ENCODE measurements around the gene ANKS1B.

The ANKS1B gene

DNA sequence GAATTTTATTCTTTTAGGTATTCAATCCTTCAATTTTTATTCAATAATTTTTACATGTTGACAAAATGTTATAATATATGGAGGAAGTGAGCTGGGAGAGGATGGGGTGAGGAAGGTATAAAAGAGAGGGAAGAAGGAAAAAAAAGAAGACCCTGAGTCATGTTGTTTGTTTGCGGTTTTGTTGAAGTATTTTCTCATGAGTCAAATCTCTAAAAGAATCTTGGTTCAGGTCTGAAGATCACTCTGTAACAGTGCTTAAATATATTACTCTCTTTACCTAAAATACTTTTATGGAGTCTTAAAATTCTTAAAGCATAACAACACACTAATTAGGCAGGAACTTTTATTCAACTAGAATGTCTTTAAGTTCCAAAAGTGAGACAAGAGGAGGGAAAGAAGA is 826.8 kb downstream of the ANKS1B start:
- DNase-seq (ENCODE audit: low spot score in 2 of 2) (no peak), ATAC-seq (ENCODE audit: low read depth) (no peak)
- no peak overlapping the region for H3K4me3 Mint-ChIP-seq

DNA sequence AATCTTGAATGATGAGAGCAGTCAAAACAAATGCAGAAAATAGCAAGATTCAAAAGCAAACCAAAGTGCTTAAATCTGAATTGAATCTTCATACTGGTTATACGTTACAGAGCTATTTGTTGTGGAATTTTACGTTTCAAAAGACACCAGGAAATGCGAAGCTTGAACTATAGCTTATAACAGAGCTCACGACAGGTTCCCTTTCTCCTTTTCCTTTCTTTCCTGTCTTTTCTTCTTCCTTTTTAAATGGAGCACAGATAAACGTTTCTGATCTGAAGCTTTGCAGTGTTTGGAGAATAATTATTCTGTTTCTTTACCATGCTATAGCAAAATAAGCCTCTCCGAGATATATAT is 829.8 kb downstream of the ANKS1B start:
- Mint-ChIP-seq H3K9me3 (peaks cover 2% of the 10 kb centered on the region), H3K27ac (no peak overlapping the region), H3K4me3 (no peak overlapping the region), H3K36me3 (no peaks in the 10 kb centered on the region), H3K4me1 (no peaks in the 10 kb centered on the region), H3K27me3 (peaks cover 2% of the 10 kb centered on the region)
- DNase-seq (ENCODE audit: low spot score in 2 of 2) = no peak
- no peak for ATAC-seq (ENCODE audit: low read depth)

More for the DNA sequence above, 826.8 kb downstream of the ANKS1B start:
- H3K4me1 Mint-ChIP-seq = no peaks in the 10 kb centered on the region
- no peaks in the 10 kb centered on the region for H3K27me3 Mint-ChIP-seq
- H3K27ac Mint-ChIP-seq = no peak overlapping the region
- no peaks in the 10 kb centered on the region for H3K36me3 Mint-ChIP-seq
- peaks cover 2% of the 10 kb centered on the region for H3K9me3 Mint-ChIP-seq

DNA sequence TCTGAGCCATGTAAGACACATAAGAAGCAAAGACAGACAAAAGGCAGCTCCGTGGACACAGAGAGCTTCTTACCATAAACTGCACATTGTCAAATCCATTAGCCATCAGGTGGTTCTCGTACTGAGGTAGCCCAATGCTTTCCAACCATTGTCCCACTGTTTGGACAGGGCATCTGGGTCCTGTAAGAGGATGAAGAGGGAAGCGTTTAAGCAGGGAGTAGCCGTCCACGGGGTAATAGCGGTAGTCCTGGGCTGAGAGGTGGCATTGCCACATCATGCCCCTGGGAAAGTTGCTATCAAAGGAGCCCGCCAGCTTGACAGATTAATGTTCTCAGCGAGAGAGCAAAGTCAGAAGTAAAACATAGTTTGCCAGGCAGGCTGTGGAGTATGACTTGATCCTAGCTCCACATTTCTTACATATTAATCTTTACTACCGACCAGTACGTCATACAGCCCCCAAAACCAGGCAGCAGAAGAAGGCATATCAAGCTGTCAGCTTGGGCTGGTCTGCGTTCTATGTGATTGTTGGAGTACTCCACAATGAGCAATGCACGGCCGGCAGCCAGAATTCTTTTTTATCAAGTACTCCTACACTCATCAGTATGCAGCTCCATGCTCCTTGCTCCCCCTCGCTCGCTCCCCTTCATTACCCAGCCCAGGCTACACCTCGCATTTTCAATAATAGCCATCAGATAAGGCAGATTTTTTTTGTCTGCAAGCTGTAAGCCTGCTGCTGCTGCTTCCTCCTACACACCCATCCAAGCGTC is 830.3 kb downstream of the ANKS1B start:
- H3K36me3 Mint-ChIP-seq = no peaks in the 10 kb centered on the region
- H3K27ac Mint-ChIP-seq = no peak overlapping the region
- H3K9me3 Mint-ChIP-seq = peaks cover 2% of the 10 kb centered on the region
- H3K27me3 Mint-ChIP-seq = peaks cover 2% of the 10 kb centered on the region
- ATAC-seq (ENCODE audit: low read depth) (no peak), DNase-seq (ENCODE audit: low spot score in 2 of 2) (no peak)
- no peak overlapping the region for H3K4me3 Mint-ChIP-seq
- no peaks in the 10 kb centered on the region for H3K4me1 Mint-ChIP-seq

DNA sequence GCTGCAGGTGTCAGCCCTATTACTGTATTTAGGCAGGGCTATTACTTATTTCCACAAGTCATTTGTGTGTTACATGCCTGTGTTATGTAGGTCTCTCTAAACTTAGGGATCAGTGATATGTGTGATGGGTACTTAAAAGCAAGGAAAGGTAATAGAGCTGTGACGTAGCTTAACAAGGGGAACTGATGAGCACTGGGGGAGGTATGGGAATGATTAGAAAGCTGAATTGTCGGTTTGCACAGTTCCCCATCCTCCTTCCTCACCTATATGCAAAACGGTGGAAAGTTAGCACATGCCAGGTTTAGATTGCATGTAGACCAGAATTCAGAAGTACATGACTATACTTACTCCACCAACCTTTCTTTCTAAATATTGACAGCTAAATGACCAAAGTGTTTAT is 831.4 kb downstream of the ANKS1B start:
- H3K27me3 Mint-ChIP-seq = peaks cover 2% of the 10 kb centered on the region
- H3K27ac Mint-ChIP-seq = no peak overlapping the region
- no peak overlapping the region for H3K4me3 Mint-ChIP-seq
- ATAC-seq (ENCODE audit: low read depth) (no peak), DNase-seq (ENCODE audit: low spot score in 2 of 2) (no peak)
- peaks cover 2% of the 10 kb centered on the region for H3K9me3 Mint-ChIP-seq
- H3K4me1 Mint-ChIP-seq = no peaks in the 10 kb centered on the region
- H3K36me3 Mint-ChIP-seq = no peaks in the 10 kb centered on the region

DNA sequence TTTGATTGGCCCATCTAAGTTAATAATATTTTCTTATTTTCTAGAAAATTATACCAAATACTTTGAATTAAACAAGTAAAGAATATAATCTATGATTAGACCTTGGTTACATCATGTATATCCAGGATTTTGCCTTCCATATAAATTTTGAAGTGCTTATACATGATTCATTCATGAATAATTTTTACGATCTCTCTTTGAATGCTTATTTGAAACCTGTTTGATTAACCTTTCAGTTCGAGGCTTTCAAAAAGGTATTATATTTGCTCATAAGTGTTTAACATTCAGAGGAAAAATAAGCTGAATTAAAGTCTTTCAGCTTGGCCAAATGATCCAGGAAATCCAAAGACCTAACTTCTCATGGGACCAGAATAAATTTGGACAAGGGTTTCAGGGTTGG is 832.4 kb downstream of the ANKS1B start:
- Mint-ChIP-seq H3K27me3 (peaks cover 2% of the 10 kb centered on the region), H3K36me3 (no peaks in the 10 kb centered on the region), H3K4me1 (no peaks in the 10 kb centered on the region), H3K4me3 (no peak overlapping the region), H3K27ac (no peak overlapping the region), H3K9me3 (peaks cover 2% of the 10 kb centered on the region)
- DNase-seq (ENCODE audit: low spot score in 2 of 2) (no peak), ATAC-seq (ENCODE audit: low read depth) (no peak)

DNA sequence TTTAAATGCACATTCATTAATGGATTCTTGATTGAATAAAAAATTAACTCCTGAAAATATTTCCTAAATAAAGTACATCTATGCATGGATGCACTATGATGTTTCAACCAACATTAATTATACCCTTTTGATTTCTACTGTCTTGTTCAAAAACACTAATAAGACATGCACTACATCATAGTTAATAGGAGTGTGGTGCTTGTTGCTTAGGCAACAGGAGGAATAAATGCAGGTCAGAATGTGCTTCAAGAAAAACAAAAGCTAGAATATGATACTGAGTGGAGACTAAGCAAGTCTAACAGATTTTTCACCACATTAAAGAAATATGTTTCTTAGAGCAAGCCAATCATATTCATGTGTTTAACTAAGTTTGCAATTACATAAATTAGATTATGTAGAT is 833.0 kb downstream of the ANKS1B start:
- Mint-ChIP-seq H3K9me3 (peaks cover 2% of the 10 kb centered on the region), H3K27me3 (peaks cover 2% of the 10 kb centered on the region), H3K4me3 (no peak overlapping the region), H3K36me3 (no peaks in the 10 kb centered on the region), H3K27ac (no peak overlapping the region), H3K4me1 (no peaks in the 10 kb centered on the region)
- ATAC-seq (ENCODE audit: low read depth) = no peak
- no peak for DNase-seq (ENCODE audit: low spot score in 2 of 2)

DNA sequence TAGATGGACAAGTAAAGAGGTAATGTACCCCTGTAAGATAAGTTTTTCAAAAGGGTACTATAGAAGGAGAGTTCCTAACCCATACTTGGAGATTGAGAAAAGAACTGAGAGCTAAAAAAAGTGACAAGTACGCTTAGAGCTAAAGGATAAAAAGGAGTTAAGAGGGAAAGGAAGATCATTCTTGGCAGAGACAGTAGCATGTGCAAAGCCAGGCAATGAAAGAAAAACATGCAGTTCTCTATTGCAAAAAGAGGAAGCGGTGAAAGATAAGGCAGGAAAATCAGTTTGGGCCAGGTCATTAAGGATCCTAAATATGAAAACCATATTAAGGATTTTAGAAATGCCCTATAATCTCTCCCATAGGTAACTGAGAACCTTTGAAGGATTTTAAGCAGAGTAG is 837.6 kb downstream of the ANKS1B start:
- Mint-ChIP-seq H3K27me3 (peaks cover 4% of the 10 kb centered on the region), H3K27ac (no peak overlapping the region), H3K36me3 (no peaks in the 10 kb centered on the region), H3K4me3 (no peak overlapping the region), H3K4me1 (no peaks in the 10 kb centered on the region), H3K9me3 (peaks cover 6% of the 10 kb centered on the region)
- DNase-seq (ENCODE audit: low spot score in 2 of 2) = no peak
- ATAC-seq (ENCODE audit: low read depth) = no peak

DNA sequence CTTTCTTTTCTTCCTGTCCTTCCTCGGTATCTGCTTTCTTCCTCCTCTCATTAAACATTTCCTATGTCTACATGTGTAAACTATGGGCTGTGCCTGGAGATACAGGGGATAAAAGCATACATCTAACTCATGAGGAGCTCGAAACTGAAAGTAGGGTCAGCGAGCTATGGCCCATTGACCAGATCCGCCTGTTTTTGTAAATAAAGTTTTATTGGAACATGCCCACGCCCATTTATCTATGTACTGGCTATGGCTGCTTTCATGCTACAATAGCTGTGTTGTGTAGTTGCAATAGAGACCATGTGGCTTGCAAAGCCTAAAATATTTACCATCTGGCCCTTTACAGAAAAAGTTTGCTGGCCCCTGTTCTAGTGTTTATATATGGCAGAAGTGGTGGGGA is 838.0 kb downstream of the ANKS1B start:
- no peak overlapping the region for H3K4me3 Mint-ChIP-seq
- no peak for DNase-seq (ENCODE audit: low spot score in 2 of 2)
- no peak for ATAC-seq (ENCODE audit: low read depth)
- peaks cover 4% of the 10 kb centered on the region for H3K27me3 Mint-ChIP-seq
- no peak overlapping the region for H3K27ac Mint-ChIP-seq
- peaks cover 8% of the 10 kb centered on the region for H3K9me3 Mint-ChIP-seq
- no peaks in the 10 kb centered on the region for H3K36me3 Mint-ChIP-seq
- no peaks in the 10 kb centered on the region for H3K4me1 Mint-ChIP-seq

DNA sequence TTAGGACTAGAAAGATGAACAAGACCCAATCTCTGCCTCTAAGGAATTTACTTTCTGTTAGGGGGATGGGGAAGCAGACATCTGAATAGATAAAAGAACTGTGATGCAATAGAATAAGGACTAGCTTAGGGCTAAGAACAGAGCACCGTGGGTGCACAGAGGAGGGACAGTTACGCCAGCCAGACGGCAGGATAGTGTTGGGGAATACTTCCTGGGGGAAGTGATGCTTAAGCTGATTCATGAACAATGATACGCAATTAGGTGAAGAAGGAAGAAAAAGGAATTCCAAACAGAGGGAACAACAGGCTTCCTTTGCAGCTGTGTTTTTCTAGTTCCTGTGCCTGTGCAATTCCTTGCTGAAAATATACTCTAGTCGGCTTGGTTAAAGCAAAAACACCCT is 838.6 kb downstream of the ANKS1B start:
- Mint-ChIP-seq H3K36me3 (no peaks in the 10 kb centered on the region), H3K27me3 (peaks cover 4% of the 10 kb centered on the region), H3K4me3 (no peak overlapping the region), H3K4me1 (no peaks in the 10 kb centered on the region), H3K27ac (no peak overlapping the region), H3K9me3 (peaks cover 8% of the 10 kb centered on the region)
- no peak for ATAC-seq (ENCODE audit: low read depth)
- DNase-seq (ENCODE audit: low spot score in 2 of 2) = no peak

DNA sequence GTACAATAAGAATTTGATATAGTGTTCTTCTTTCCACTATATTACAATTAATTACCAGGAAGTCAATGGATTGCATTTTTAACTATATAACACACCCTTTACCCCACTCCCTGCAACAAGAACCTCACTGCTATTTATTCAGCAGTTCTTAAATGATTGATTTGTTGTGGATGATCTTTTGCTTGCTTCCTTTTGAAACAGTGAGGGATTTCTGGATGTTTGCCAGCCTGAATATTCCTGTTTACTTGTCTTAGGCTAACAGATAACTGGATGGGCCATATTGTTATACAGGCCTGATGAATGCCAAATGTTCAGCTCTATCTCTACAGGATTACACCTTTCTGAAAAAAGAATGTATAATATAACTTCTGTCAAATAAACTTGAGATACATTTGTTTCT is 842.1 kb downstream of the ANKS1B start:
- Mint-ChIP-seq H3K4me1 (no peaks in the 10 kb centered on the region), H3K36me3 (no peaks in the 10 kb centered on the region), H3K27me3 (peaks cover 3% of the 10 kb centered on the region), H3K9me3 (peaks cover 15% of the 10 kb centered on the region), H3K4me3 (no peak overlapping the region), H3K27ac (no peak overlapping the region)
- DNase-seq (ENCODE audit: low spot score in 2 of 2) (no peak), ATAC-seq (ENCODE audit: low read depth) (no peak)

DNA sequence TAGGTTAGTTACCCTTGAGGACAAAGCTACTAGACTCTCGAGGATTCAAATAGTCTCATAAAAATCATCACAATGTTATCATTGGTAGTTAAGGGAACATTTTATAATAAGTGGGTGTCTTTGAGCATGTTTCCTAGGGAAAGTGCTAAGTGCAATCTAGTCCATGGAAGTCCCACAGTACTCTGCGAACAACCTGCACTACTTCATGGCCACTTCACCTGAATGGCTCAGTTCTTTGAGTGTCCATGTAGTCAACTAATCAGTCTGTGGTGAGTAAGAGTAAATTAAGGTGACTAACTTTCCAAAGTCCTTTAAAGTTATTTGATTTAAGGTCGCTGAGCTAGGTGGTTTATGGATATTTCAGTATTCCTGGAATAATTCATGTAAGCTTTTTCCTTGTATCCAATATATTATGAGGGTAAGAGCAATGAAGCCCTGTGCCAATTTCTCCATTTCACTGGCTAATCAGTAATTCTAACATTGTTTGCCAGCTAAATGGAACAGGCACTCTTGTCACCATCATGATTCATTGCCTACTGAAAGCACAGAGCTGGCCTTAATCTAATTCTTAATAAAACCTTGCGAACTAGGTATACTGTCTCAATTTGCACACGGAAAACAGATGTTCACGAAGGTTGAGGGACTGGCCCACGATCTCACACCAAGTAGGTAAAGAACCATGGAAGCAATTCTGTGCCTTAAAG is 844.6 kb downstream of the ANKS1B start:
- no peaks in the 10 kb centered on the region for H3K4me1 Mint-ChIP-seq
- no peak for DNase-seq (ENCODE audit: low spot score in 2 of 2)
- no peak overlapping the region for H3K4me3 Mint-ChIP-seq
- no peak overlapping the region for H3K27ac Mint-ChIP-seq
- H3K36me3 Mint-ChIP-seq = no peaks in the 10 kb centered on the region
- no peak for ATAC-seq (ENCODE audit: low read depth)
- H3K27me3 Mint-ChIP-seq = peaks cover 2% of the 10 kb centered on the region
- H3K9me3 Mint-ChIP-seq = peaks cover 17% of the 10 kb centered on the region

DNA sequence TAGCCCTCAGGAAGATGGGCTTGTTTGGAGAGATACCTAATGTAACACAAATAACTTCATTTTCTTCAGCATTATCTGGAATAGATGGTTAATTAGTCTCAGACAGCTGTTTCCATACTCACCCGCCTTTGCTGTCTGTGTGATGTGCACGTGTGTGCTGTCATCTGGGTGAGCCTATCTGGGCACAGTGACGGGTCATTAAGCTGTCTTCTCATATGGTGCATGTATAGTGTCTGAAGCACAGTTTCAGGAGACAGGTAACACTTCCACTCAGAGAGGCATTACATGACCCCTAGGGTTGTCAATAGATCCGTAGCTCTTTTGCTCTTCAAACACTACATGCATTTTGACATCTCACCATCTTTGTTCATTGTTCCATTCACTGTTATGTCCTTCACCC is 846.3 kb downstream of the ANKS1B start:
- ATAC-seq (ENCODE audit: low read depth) = no peak
- no peak overlapping the region for H3K4me3 Mint-ChIP-seq
- no peak overlapping the region for H3K27ac Mint-ChIP-seq
- no peak for DNase-seq (ENCODE audit: low spot score in 2 of 2)
- no peaks in the 10 kb centered on the region for H3K4me1 Mint-ChIP-seq
- no peaks in the 10 kb centered on the region for H3K36me3 Mint-ChIP-seq
- H3K9me3 Mint-ChIP-seq = peaks cover 12% of the 10 kb centered on the region
- no peaks in the 10 kb centered on the region for H3K27me3 Mint-ChIP-seq

DNA sequence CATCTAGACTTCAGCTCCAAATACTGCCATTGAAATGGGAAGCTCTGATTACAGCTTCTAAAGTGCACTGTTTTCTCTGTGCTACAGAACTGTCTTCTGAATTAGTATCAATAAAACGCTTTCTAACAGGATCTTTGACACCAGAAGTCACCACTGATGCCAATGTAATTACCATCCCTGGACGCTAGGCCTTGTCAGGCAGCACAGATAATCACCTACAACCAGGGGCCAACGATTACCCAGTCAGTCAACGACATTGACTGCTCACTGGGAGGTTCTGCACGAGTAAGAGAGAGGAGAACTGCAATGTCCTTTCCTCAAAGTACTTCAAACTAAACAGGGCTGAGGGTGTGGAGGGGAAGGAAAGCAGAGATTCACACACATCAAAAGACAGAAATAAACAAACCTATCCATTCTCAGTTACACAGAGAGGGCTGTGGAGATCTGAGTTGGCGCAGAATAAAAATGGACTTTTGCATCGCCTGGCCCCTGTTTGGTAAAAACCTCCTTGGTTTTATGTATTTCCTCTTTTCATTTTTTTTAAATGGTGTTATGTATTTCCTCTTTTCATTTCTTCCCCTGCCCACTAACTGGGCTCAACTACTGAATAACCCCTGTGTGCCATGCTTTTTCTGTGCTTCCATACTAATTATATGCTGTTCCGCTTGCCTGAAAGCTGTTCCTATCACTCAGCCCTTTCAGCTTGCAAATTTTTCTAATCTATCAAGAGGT is 847.4 kb downstream of the ANKS1B start:
- H3K4me1 Mint-ChIP-seq = no peaks in the 10 kb centered on the region
- no peaks in the 10 kb centered on the region for H3K36me3 Mint-ChIP-seq
- H3K27ac Mint-ChIP-seq = no peak overlapping the region
- DNase-seq (ENCODE audit: low spot score in 2 of 2) = no peak
- no peak for ATAC-seq (ENCODE audit: low read depth)
- H3K27me3 Mint-ChIP-seq = no peaks in the 10 kb centered on the region
- H3K9me3 Mint-ChIP-seq = peaks cover 13% of the 10 kb centered on the region
- H3K4me3 Mint-ChIP-seq = no peak overlapping the region

DNA sequence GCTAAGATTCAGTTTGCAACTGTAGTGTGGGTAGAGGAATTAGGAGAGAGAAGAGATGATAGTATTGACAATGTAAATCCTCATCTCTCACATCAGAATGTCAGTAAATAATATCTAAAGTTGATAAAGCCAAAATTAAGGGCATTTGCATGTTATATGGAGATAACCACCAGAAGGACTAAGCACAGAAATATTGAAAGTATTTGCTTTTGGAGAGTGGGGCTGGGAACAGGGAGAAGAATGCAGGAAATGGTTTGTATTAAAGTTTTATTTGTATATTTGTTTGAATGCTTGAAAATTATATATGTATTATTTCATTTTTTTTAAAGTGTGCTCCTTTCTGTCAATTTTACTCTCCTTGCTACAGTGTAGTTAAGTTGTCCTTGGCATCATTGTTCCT is 848.2 kb downstream of the ANKS1B start:
- Mint-ChIP-seq H3K9me3 (peaks cover 12% of the 10 kb centered on the region), H3K27ac (no peak overlapping the region), H3K4me3 (no peak overlapping the region), H3K36me3 (no peaks in the 10 kb centered on the region), H3K4me1 (no peaks in the 10 kb centered on the region), H3K27me3 (no peaks in the 10 kb centered on the region)
- no peak for DNase-seq (ENCODE audit: low spot score in 2 of 2)
- no peak for ATAC-seq (ENCODE audit: low read depth)

Measured in memory B cell (primary cell).